ENCODE measurements around the gene SPATA9.
"Not testable (repeated sequence)": the region's sequence is repeated elsewhere in the genome, so short reads cannot be mapped to it uniquely, and the experiment has no call there.

SPATA9 gene

DNA sequence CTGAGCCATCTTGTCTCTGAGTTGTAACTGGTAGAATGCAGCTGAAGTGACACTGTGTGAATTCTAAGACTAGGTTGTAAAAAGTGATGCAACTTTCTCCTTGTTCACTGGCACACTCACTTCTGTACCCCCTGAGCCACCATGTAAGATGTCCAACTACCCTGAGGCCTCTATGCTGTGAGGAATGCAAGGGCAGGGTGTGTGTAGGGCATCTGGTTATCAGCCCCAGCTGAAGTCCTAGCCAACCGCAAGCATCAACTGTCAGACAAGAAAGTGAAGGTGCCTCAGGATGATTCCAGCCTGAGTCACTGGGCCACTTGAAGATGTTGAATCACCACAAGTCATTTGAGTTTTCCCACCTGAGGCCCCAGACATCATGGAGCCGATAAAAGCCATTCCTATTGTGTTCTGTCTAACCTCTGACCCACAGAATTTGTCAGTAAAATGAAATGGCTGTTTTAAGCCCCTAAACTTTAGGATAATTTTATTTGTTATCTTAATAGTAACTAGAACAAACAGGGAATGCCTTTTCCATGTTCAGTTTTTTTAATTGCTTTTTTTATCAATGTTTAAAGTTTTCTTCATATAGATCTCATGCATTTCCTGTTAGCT lies 29.7 kb upstream of the SPATA9 start:
- H3K27me3 ChIP-seq (ENCODE audit: control insufficient read depth, low read length) = no peaks in the 10 kb centered on the region
- H4K20me1 ChIP-seq (ENCODE audit: control insufficient read depth, insufficient read depth, low read depth, low read length) = no peaks in the 10 kb centered on the region
- no peak overlapping the region for H3K27ac ChIP-seq (ENCODE audit: low read depth, low read length)
- H3K79me2 ChIP-seq (ENCODE audit: control insufficient read depth, low read length) = no peaks in the 10 kb centered on the region
- no peak overlapping the region for H3K4me2 ChIP-seq (ENCODE audit: low read length)
- no peaks in the 10 kb centered on the region for H3K9me2 ChIP-seq (replicated peaks; ENCODE audit: control insufficient read depth, low read length)
- H3K4me1 ChIP-seq (ENCODE audit: control insufficient read depth, low read length) = no peaks in the 10 kb centered on the region
- H3K9me3 ChIP-seq (ENCODE audit: control insufficient read depth, insufficient read depth, low read length) = no peaks in the 10 kb centered on the region
- H3F3A ChIP-seq (ENCODE audit: control insufficient read depth, insufficient read depth) = no peaks in the 10 kb centered on the region
- H3K36me3 ChIP-seq (ENCODE audit: control insufficient read depth, low read length) = no peaks in the 10 kb centered on the region
- TF ChIP-seq, protein P1, sequence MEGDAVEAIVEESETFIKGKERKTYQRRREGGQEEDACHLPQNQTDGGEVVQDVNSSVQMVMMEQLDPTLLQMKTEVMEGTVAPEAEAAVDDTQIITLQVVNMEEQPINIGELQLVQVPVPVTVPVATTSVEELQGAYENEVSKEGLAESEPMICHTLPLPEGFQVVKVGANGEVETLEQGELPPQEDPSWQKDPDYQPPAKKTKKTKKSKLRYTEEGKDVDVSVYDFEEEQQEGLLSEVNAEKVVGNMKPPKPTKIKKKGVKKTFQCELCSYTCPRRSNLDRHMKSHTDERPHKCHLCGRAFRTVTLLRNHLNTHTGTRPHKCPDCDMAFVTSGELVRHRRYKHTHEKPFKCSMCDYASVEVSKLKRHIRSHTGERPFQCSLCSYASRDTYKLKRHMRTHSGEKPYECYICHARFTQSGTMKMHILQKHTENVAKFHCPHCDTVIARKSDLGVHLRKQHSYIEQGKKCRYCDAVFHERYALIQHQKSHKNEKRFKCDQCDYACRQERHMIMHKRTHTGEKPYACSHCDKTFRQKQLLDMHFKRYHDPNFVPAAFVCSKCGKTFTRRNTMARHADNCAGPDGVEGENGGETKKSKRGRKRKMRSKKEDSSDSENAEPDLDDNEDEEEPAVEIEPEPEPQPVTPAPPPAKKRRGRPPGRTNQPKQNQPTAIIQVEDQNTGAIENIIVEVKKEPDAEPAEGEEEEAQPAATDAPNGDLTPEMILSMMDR (IDR thresholded peaks at IDR 0.05; ENCODE audit: low read depth, low read length, poor library complexity, severe bottlenecking) = no peak
- no peak for TF ChIP-seq EZH2phosphoT487 (IDR thresholded peaks at IDR 0.05; ENCODE audit: borderline replicate concordance, low read length)
- H3K4me3 ChIP-seq (ENCODE audit: low read length) = no peak overlapping the region

DNA sequence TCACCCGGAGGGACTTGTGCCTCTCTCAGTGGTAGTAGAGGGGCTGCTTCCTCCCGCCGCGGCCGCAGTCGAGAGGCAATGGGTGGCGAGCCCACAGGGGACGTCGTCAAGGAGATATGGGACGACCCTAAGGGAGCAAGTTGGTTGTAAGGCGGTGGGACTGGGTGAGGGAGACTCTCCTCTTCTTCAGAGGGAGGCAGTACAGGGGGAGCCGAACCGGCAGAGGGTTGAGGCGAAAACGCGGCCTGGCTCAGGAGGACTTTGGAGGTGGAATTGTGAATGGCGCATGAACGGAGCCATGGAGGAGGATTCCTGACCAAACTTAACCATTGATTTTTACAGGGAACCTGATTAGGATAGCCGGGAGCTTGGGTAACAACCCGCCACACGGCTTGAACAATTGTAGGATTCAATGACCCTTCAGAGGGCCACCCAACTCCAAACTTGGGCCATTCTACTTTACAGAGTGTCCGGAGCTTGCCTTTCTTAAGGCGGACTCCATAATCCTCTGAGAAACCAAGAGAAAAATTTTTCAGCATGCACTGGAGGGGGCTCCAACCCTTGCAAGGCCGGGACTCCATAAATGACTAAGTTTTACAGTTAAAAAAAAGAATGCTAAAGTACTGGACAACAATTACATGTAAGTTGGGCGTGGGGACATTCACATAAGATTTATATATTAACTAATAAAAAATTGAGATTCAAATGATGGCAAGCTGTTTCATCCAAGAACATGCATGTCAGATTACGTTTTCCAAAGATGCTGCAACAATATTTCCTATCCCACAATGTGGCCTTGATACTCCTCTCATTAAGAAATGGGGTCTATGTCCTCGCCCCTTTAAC lies 28.9 kb upstream of the SPATA9 start:
- H3K27ac ChIP-seq (ENCODE audit: low read depth, low read length) = no peak overlapping the region
- TF ChIP-seq, protein P1 (IDR thresholded peaks at IDR 0.05; ENCODE audit: low read depth, low read length, poor library complexity, severe bottlenecking) = no peak
- no peak for TF ChIP-seq EZH2phosphoT487 (IDR thresholded peaks at IDR 0.05; ENCODE audit: borderline replicate concordance, low read length)
- H4K20me1 ChIP-seq (ENCODE audit: control insufficient read depth, insufficient read depth, low read depth, low read length) = no peaks in the 10 kb centered on the region
- no peaks in the 10 kb centered on the region for H3K9me3 ChIP-seq (ENCODE audit: control insufficient read depth, insufficient read depth, low read length)
- H3K4me2 ChIP-seq (ENCODE audit: low read length) = no peak overlapping the region
- no peaks in the 10 kb centered on the region for H3K4me1 ChIP-seq (ENCODE audit: control insufficient read depth, low read length)
- no peaks in the 10 kb centered on the region for H3F3A ChIP-seq (ENCODE audit: control insufficient read depth, insufficient read depth)
- no peaks in the 10 kb centered on the region for H3K9me2 ChIP-seq (replicated peaks; ENCODE audit: control insufficient read depth, low read length)
- H3K4me3 ChIP-seq (ENCODE audit: low read length) = no peak overlapping the region
- H3K79me2 ChIP-seq (ENCODE audit: control insufficient read depth, low read length) = no peaks in the 10 kb centered on the region
- H3K36me3 ChIP-seq (ENCODE audit: control insufficient read depth, low read length) = no peaks in the 10 kb centered on the region
- H3K27me3 ChIP-seq (ENCODE audit: control insufficient read depth, low read length) = no peaks in the 10 kb centered on the region

DNA sequence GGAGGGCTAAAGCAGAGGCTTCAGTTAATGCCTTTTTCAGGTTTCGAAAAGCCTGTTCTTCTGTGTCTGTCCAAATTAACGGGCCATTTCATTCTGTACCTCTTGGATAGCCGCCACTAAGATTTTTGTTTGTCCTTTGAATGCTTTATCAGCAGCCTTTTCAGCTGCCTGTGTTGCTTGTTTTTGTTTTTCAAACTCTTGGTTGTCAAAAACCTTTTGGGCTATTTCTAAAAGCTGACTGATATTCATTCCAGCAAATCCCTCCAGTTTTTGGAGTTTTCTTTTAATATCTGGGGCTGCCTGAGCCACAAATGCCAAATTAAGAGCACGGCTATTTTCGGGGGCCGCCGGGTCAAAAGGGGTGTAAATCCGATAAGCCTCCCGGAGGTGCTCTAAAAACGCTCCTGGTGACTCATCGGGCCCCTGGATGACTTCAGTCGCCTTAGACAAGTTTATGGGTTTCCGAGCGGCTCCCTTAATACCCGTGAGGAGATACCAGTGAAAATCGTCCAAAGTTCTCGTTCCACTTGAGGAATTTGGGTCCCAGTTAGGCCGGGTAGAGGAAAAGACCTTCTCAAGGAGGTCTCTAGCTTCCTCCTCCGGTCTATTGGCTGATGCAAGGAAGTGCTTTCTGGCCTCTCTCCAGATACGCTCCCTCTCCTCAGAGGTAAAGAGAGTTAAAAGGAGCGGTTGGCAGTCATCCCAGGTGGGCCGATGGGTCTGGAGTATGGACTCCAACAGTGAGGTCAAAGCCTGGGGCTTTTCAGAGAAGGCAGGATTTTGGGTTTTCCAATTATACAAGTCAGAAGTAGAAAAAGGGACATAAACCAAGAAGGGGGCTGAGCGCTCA lies 28.1 kb upstream of the SPATA9 start:
- H3K4me2 ChIP-seq (ENCODE audit: low read length); H4K20me1 ChIP-seq (ENCODE audit: control insufficient read depth, insufficient read depth, low read depth, low read length); H3F3A ChIP-seq (ENCODE audit: control insufficient read depth, insufficient read depth); H3K4me3 ChIP-seq (ENCODE audit: low read length); H3K4me1 ChIP-seq (ENCODE audit: control insufficient read depth, low read length); H3K9me2 ChIP-seq (replicated peaks; ENCODE audit: control insufficient read depth, low read length); H3K27me3 ChIP-seq (ENCODE audit: control insufficient read depth, low read length); H3K36me3 ChIP-seq (ENCODE audit: control insufficient read depth, low read length); H3K9me3 ChIP-seq (ENCODE audit: control insufficient read depth, insufficient read depth, low read length); H3K79me2 ChIP-seq (ENCODE audit: control insufficient read depth, low read length); H3K27ac ChIP-seq (ENCODE audit: low read depth, low read length): not testable (repeated sequence)
